Brain microvascular endothelial cell (primary cell): ENCODE results near the gene IFT74.

Experiments
- DNase-seq: peaks from one replicate; pipeline ENCODE4 v3.0.0-alpha.2; 2020
- H3K27ac ChIP-seq: fragments of 250-450 bp; sonication (Bioruptor Pico); 2 replicates; pipeline ENCODE4 v1.5.1; 2020; ENCODE audit warnings: mild to moderate bottlenecking, moderate library complexity
- H3K27me3 ChIP-seq: fragments of 250-450 bp; sonication (Bioruptor Pico); replicated peaks from 2 replicates; pipeline ENCODE4 v1.5.1; 2020; ENCODE audit warnings: mild to moderate bottlenecking
- H3K36me3 ChIP-seq: fragments of 250-450 bp; sonication (Bioruptor Pico); replicated peaks from 2 replicates; pipeline ENCODE4 v1.5.1; 2020; ENCODE audit warnings: mild to moderate bottlenecking
- H3K4me3 ChIP-seq: 2 replicates; pipeline ENCODE4 v1.5.1; 2011; ENCODE audit warnings: low read depth, mild to moderate bottlenecking, control low read depth, low read length, moderate library complexity
- in situ Hi-C: cut with HindIII; loops from 2 replicates; pipeline ENCODE4 v1.10.0; 2017; ENCODE audit warnings: low sequenced_read_pairs, low pct_ligation_motif_present
- TF ChIP-seq, protein P1 (sequence below): IDR thresholded peaks from 2 replicates; pipeline ENCODE4 v1.5.1; 2011; ENCODE audit warnings: low read depth, mild to moderate bottlenecking, moderate library complexity, low read length, control low read depth, inconsistent platforms; ENCODE audit errors: missing control alignments

The IFT74 gene

GRCh38 chr9:26954050-26954508 lies 2.1 kb upstream of the IFT74 start:
- no peak for DNase-seq
- Histone ChIP-seq H3K36me3 (no peaks in the 10 kb centered on the region), H3K27ac (no peak overlapping the region), H3K27me3 (no peaks in the 10 kb centered on the region), H3K4me3 (no peak overlapping the region)
- in situ Hi-C loops = no loop called here
- TF ChIP-seq, protein P1, sequence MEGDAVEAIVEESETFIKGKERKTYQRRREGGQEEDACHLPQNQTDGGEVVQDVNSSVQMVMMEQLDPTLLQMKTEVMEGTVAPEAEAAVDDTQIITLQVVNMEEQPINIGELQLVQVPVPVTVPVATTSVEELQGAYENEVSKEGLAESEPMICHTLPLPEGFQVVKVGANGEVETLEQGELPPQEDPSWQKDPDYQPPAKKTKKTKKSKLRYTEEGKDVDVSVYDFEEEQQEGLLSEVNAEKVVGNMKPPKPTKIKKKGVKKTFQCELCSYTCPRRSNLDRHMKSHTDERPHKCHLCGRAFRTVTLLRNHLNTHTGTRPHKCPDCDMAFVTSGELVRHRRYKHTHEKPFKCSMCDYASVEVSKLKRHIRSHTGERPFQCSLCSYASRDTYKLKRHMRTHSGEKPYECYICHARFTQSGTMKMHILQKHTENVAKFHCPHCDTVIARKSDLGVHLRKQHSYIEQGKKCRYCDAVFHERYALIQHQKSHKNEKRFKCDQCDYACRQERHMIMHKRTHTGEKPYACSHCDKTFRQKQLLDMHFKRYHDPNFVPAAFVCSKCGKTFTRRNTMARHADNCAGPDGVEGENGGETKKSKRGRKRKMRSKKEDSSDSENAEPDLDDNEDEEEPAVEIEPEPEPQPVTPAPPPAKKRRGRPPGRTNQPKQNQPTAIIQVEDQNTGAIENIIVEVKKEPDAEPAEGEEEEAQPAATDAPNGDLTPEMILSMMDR = no peak

DNA sequence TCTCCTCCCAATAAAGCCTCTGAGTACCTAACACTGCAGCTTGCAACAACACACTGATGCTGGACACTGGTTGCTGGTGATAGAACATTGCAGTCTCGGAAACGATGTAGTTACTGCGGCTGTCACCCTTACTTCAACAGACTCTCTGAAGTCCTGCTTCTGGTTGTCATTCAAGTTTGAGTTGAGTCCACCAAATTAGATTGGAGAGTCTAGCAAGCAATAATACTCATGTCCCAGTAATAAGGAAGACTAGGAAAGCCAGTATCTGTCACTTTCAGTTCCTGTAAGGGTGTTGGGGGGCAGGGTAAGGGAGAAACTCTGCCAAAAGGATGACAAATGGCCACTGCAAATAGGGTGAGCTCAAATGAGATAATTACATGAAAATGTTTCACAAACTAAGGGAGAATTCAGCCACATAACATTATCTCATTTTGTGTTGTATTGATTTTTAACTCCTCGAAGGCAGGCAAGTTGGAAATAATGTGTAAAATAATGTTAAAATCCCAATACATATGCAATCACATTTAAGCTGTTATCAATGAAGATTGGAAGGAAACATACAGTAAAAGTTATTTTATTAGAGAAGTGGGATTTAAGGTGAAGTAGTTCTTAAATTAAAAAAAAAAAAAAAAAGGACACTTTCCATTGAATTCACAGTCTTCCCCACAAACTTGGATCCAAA lies 849 bp upstream of the IFT74 start:
- no peaks in the 10 kb centered on the region for H3K36me3 ChIP-seq
- TF ChIP-seq, protein P1 = no peak
- in situ Hi-C loops = no loop called here
- H3K27ac ChIP-seq = peak overlapping the region; percentile 83
- H3K4me3 ChIP-seq = peak overlapping the region; percentile 67
- no peaks in the 10 kb centered on the region for H3K27me3 ChIP-seq
- DNase-seq = no peak

DNA sequence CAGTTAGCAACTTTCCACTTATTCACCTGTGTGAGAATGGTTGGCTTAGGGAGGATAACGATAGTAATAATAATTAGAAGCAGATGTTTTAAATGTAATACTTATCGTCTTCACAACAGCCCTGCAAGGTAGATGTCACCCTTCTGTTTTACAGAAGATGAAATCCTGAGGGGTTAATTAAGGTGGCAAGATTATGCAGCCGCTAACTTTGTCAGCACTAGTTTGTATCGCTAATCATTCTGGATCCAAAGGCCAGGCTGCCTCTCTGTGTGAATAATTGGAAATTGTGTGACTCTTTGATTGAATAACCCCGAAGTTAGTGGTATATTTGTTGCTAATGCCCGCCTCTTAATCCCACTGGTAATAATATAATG lies 635 bp downstream of the IFT74 start:
- Histone ChIP-seq H3K4me3 (peak overlapping the region; percentile 67), H3K27me3 (no peaks in the 10 kb centered on the region), H3K36me3 (no peaks in the 10 kb centered on the region), H3K27ac (peak overlapping the region; percentile 83)
- no peak for DNase-seq
- TF ChIP-seq, protein P1 = no peak
- in situ Hi-C loops = no loop called here

DNA sequence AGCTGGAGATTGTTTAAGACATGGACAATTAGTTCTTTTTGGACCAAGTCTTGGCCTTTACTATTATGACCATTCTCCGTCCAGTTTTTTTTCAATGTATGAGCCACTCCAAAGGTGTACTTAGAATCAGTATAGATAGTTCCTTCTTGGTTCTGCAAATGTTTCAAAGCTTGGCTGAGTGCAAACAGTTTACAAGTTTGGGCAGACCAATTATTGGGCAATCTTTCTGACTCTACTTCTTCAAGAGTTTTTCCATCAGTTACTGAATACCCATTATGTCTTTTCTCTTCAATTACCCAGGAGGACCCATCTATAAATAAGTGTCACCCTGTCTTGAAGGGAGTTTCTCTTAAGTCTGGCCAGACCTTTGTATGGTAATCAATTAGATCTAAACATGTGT lies 15.5 kb downstream of the IFT74 start:
- H3K36me3 ChIP-seq = no peaks in the 10 kb centered on the region
- no peaks in the 10 kb centered on the region for H3K27me3 ChIP-seq
- in situ Hi-C loops = no loop called here
- no peak overlapping the region for H3K4me3 ChIP-seq
- no peak overlapping the region for H3K27ac ChIP-seq
- TF ChIP-seq, protein P1 = no peak
- no peak for DNase-seq

- TF ChIP-seq, protein P1 = no peak
- Histone ChIP-seq H3K27me3 (no peaks in the 10 kb centered on the region), H3K36me3 (no peaks in the 10 kb centered on the region), H3K27ac (no peak overlapping the region), H3K4me3 (no peak overlapping the region)
- in situ Hi-C loops = no loop called here
- DNase-seq = no peak
Measured at GRCh38 chr9:26973989-26974388, 17.8 kb downstream of the IFT74 start.

DNA sequence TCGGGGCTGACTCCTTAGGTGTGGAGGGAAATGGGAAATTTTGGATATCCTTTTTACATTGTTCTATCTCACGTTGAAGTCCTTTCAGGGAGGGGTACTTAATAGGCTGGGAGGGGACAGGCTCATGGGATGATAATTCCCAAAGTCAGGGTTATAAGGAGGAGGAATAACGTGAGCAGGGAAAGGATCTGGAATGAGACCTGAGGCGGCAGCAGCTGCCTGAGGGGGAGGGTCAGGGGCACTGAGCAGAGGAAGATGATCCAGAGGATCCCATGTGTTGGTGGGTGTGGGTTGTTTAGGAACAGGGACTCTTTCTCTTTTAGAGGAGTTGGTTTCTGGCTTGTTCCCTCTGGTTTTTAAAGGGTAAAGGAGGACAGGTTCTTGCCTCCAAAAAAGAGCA lies 18.7 kb downstream of the IFT74 start:
- no peak overlapping the region for H3K4me3 ChIP-seq
- H3K36me3 ChIP-seq = no peaks in the 10 kb centered on the region
- no peak overlapping the region for H3K27ac ChIP-seq
- H3K27me3 ChIP-seq = no peaks in the 10 kb centered on the region
- in situ Hi-C loops = no loop called here
- TF ChIP-seq, protein P1 = no peak
- DNase-seq = no peak
